ENCODE measurements around the gene KRTAP10-3.

KRTAP10-3 gene

GRCh38 chr21:44513389-44514217, 45.0 kb downstream of the KRTAP10-3 start:
- TF ChIP-seq GABPA (IDR thresholded peaks at IDR 0.05; ENCODE audit: low read depth) = no peak
- no peak for TF ChIP-seq CTCF (IDR thresholded peaks at IDR 0.05; ENCODE audit: insufficient read depth, low read length)
- TF ChIP-seq SPI1 (IDR thresholded peaks at IDR 0.05; ENCODE audit: borderline replicate concordance, low read depth) = no peak
- no peak for TF ChIP-seq REST (IDR thresholded peaks at IDR 0.05; ENCODE audit: insufficient replicate concordance, low read depth)
- TF ChIP-seq POLR2AphosphoS5 (IDR thresholded peaks at IDR 0.05; ENCODE audit: low read depth) = no peak
- no peaks in the 10 kb centered on the region for H3K27me3 ChIP-seq (ENCODE audit: insufficient read depth, poor library complexity, severe bottlenecking)
- DNase-seq (ENCODE audit: low read depth in 1 of 2, low spot score in 1 of 2) = no peak

GRCh38 chr21:44512496-44513388, 45.9 kb downstream of the KRTAP10-3 start:
- DNase-seq (ENCODE audit: low read depth in 1 of 2, low spot score in 1 of 2) = no peak
- no peak for TF ChIP-seq POLR2AphosphoS5 (IDR thresholded peaks at IDR 0.05; ENCODE audit: low read depth)
- no peak for TF ChIP-seq REST (IDR thresholded peaks at IDR 0.05; ENCODE audit: insufficient replicate concordance, low read depth)
- TF ChIP-seq GABPA (IDR thresholded peaks at IDR 0.05; ENCODE audit: low read depth) = no peak
- no peak for TF ChIP-seq SPI1 (IDR thresholded peaks at IDR 0.05; ENCODE audit: borderline replicate concordance, low read depth)
- Histone ChIP-seq H3K27me3 (ENCODE audit: insufficient read depth, poor library complexity, severe bottlenecking) (no peaks in the 10 kb centered on the region), H3K27ac (replicated peaks) (no peak overlapping the region), H3K4me3 (replicated peaks; ENCODE audit: insufficient read depth, low read length) (no peak overlapping the region)

More at GRCh38 chr21:44513389-44514217, 45.0 kb downstream of the KRTAP10-3 start:
- no peak overlapping the region for H3K4me3 ChIP-seq (replicated peaks; ENCODE audit: insufficient read depth, low read length)
- no peak overlapping the region for H3K27ac ChIP-seq (replicated peaks)

GRCh38 chr21:44511938-44512275, 46.7 kb downstream of the KRTAP10-3 start:
- no peaks in the 10 kb centered on the region for H3K27me3 ChIP-seq (ENCODE audit: insufficient read depth, poor library complexity, severe bottlenecking)
- no peak overlapping the region for H3K27ac ChIP-seq (replicated peaks)
- no peak for TF ChIP-seq SPI1 (IDR thresholded peaks at IDR 0.05; ENCODE audit: borderline replicate concordance, low read depth)
- no peak for TF ChIP-seq CTCF (IDR thresholded peaks at IDR 0.05; ENCODE audit: insufficient read depth, low read length)
- no peak for TF ChIP-seq GABPA (IDR thresholded peaks at IDR 0.05; ENCODE audit: low read depth)
- no peak for TF ChIP-seq POLR2AphosphoS5 (IDR thresholded peaks at IDR 0.05; ENCODE audit: low read depth)
- no peak for TF ChIP-seq REST (IDR thresholded peaks at IDR 0.05; ENCODE audit: insufficient replicate concordance, low read depth)
- no peak for DNase-seq (ENCODE audit: low read depth in 1 of 2, low spot score in 1 of 2)
- H3K4me3 ChIP-seq (replicated peaks; ENCODE audit: insufficient read depth, low read length) = no peak overlapping the region

Measured in HL-60 (cell line).